HepG2 (cell line): ENCODE data around the gene OTOP3. TPM values are rescaled to one million over a fixed set of nuclear protein-coding genes. Genes with fewer than 3 reads are reported as not detected.

Source experiments
- DZIP1 ChIP-seq: sonication (generic); formaldehyde crosslinking; IDR thresholded peaks from 2 replicates; pipeline ENCODE4 v1.5.0; 2020; ENCODE audit warnings: mild to moderate bottlenecking, missing genetic modification reagents
- GABPB1 ChIP-seq: IDR thresholded peaks from 2 replicates; pipeline ENCODE4 v1.6.1; 2016; ENCODE audit warnings: mild to moderate bottlenecking, missing genetic modification reagents, moderate library complexity, missing compliant biosample characterization
- GATAD1 ChIP-seq: IDR thresholded peaks from 2 replicates; pipeline ENCODE4 v1.6.1; 2016; ENCODE audit warnings: missing genetic modification reagents, missing compliant biosample characterization
- HNRNPLL ChIP-seq: fragments of 200-400 bp; formaldehyde crosslinking; IDR thresholded peaks from 2 replicates; pipeline ENCODE4 v1.6.1; 2017; ENCODE audit warnings: mild to moderate bottlenecking, low read depth, low read length; ENCODE audit not compliant: poor library complexity, severe bottlenecking
- KLF12 ChIP-seq: sonication (generic); formaldehyde crosslinking; IDR thresholded peaks from 2 replicates; pipeline ENCODE4 v1.4.0; 2020; ENCODE audit warnings: missing genetic modification reagents, borderline replicate concordance
- RBM22 ChIP-seq: fragments of 200-400 bp; formaldehyde crosslinking; optimal IDR thresholded peaks from 2 replicates; pipeline ENCODE3; 2017; ENCODE audit warnings: mild to moderate bottlenecking, low read length, moderate library complexity
- SALL2 ChIP-seq: sonication (generic); formaldehyde crosslinking; IDR thresholded peaks from 2 replicates; pipeline ENCODE4 v1.8.1; 2023; ENCODE audit warnings: mild to moderate bottlenecking, missing genetic modification reagents, inconsistent platforms
- TRIM24 ChIP-seq: sonication (generic); formaldehyde crosslinking; IDR thresholded peaks from 2 replicates; pipeline ENCODE4 v1.8.0; 2022; ENCODE audit warnings: mild to moderate bottlenecking, missing genetic modification reagents
- ZFX ChIP-seq: sonication (generic); formaldehyde crosslinking; IDR thresholded peaks from 2 replicates; pipeline ENCODE4 v1.4.0; 2020; ENCODE audit warnings: mild to moderate bottlenecking, low read depth, missing genetic modification reagents, moderate library complexity
- ZIK1 ChIP-seq: sonication (generic); formaldehyde crosslinking; IDR thresholded peaks from 2 replicates; pipeline ENCODE4 v1.5.0; 2020; ENCODE audit warnings: mild to moderate bottlenecking, low read depth, missing genetic modification reagents, borderline replicate concordance
- ZMYM2 ChIP-seq: sonication (generic); formaldehyde crosslinking; IDR thresholded peaks from 2 replicates; pipeline ENCODE4 v1.8.0; 2022; ENCODE audit warnings: mild to moderate bottlenecking, missing genetic modification reagents
- ZMYM4 ChIP-seq: sonication (generic); formaldehyde crosslinking; IDR thresholded peaks from 2 replicates; pipeline ENCODE4 v1.8.1; 2023; ENCODE audit warnings: mild to moderate bottlenecking, missing genetic modification reagents
- ZNF572 ChIP-seq: sonication (generic); formaldehyde crosslinking; IDR thresholded peaks from 2 replicates; pipeline ENCODE4 v1.5.1; 2020; ENCODE audit warnings: mild to moderate bottlenecking, missing genetic modification reagents
- ZNF574 ChIP-seq: sonication (generic); formaldehyde crosslinking; IDR thresholded peaks from 2 replicates; pipeline ENCODE4 v1.4.0; 2020; ENCODE audit warnings: missing genetic modification reagents
- ZNF770 ChIP-seq: sonication (generic); formaldehyde crosslinking; IDR thresholded peaks from 2 replicates; pipeline ENCODE4 v1.5.0; 2020; ENCODE audit warnings: mild to moderate bottlenecking, missing genetic modification reagents
- ZNF776 ChIP-seq: sonication (generic); formaldehyde crosslinking; IDR thresholded peaks from 2 replicates; pipeline ENCODE4 v1.4.0; 2020; ENCODE audit warnings: mild to moderate bottlenecking, missing genetic modification reagents
- ZSCAN29 ChIP-seq: sonication (generic); formaldehyde crosslinking; conservative IDR thresholded peaks from 2 replicates; pipeline ENCODE4 v1.4.0; 2020; ENCODE audit warnings: mild to moderate bottlenecking, missing genetic modification reagents
- polyA plus RNA-seq, 8 experiments: library from polyadenylated mRNA; depleted of rRNA in 3 of 8; stranded (reverse) in 7 of 8; unstranded in 1 of 8; fragments of >200 nt; fragmentation: Illumina TruSeq in 4 of 8; extraction: Trizol in 4 of 8; gene quantifications; 2 replicates each; pipeline versions ENCODE4 v1.2.1 to v1.2.3, GENCODE V29; 2011 to 2016; ENCODE audit warnings: low read depth in 4 of 8, missing spikeins in 1 of 8, mixed read lengths in 1 of 8; ENCODE audit not compliant: insufficient read depth in 1 of 8
- total RNA-seq, 5 experiments: library from RNA; depleted of rRNA; stranded (reverse); fragments of >200 nt; fragmentation: Illumina TruSeq; extraction: Trizol; gene quantifications; 2 replicates each; pipeline ENCODE4 v1.2.3, GENCODE V29; 2016; ENCODE audit warnings: low read depth in 1 of 5
- TF ChIP-seq, protein P1 (sequence below): sonication (generic); formaldehyde crosslinking; IDR thresholded peaks from 2 replicates; pipeline ENCODE4 v1.4.0; 2020; ENCODE audit warnings: missing genetic modification reagents

OTOP3 gene
- total and polyA plus RNA-seq, 2 of the 13 experiments (the other 11 are each of a cell fraction or from before 2014, with no cell fraction given): not detected

- TF ChIP-seq DZIP1 (CRISPR knock-in tag) (0 out of 2 replicates have a peak, but pooled peaks have one; percentile 21), ZNF770 (CRISPR knock-in tag) (0 out of 2 replicates have a peak, but pooled peaks have one; percentile 19), ZMYM2 (CRISPR knock-in tag) (0 out of 2 replicates have a peak, but pooled peaks have one; percentile 36), ZMYM4 (no peak), ZNF776 (CRISPR knock-in tag) (peak; percentile 63; the same call in 1 of the 2 replicates), GATAD1 (CRISPR knock-in tag) (no peak; the same call in 1 of the 2 replicates), ZNF574 (CRISPR knock-in tag) (peak; percentile 27; the same call in 1 of the 2 replicates), ZIK1 (0 out of 2 replicates have a peak, but pooled peaks have one; percentile 41), ZSCAN29 (CRISPR knock-in tag) (0 out of 2 replicates have a peak, but pooled peaks have one; percentile 34), RBM22 (no peak), HNRNPLL (peak; percentile 61), SALL2 (CRISPR knock-in tag) (0 out of 2 replicates have a peak, but pooled peaks have one; percentile 25), ZNF572 (0 out of 2 replicates have a peak, but pooled peaks have one; percentile 39), GABPB1 (peak; percentile 12; the same call in 1 of the 2 replicates), TRIM24 (CRISPR knock-in tag) (0 out of 2 replicates have a peak, but pooled peaks have one; percentile 40), ZFX (peak; percentile 43; the same call in 1 of the 2 replicates), KLF12 (0 out of 2 replicates have a peak, but pooled peaks have one; percentile 21)
- TF ChIP-seq, protein P1, sequence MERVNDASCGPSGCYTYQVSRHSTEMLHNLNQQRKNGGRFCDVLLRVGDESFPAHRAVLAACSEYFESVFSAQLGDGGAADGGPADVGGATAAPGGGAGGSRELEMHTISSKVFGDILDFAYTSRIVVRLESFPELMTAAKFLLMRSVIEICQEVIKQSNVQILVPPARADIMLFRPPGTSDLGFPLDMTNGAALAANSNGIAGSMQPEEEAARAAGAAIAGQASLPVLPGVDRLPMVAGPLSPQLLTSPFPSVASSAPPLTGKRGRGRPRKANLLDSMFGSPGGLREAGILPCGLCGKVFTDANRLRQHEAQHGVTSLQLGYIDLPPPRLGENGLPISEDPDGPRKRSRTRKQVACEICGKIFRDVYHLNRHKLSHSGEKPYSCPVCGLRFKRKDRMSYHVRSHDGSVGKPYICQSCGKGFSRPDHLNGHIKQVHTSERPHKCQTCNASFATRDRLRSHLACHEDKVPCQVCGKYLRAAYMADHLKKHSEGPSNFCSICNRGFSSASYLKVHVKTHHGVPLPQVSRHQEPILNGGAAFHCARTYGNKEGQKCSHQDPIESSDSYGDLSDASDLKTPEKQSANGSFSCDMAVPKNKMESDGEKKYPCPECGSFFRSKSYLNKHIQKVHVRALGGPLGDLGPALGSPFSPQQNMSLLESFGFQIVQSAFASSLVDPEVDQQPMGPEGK (CRISPR knock-in tag): peak; percentile 79
Measured at GRCh38 chr17:74987909-74988711, 52.4 kb downstream of the OTOP3 start (continued).
